ENCODE results near the gene PRRT3. TPM values are rescaled to one million over a fixed set of nuclear protein-coding genes. Genes with fewer than 3 reads are reported as not detected.

PRRT3 gene
- polyA plus RNA-seq, 1 of the 3 experiments (the other 2 are of a cell fraction), result 5.5 TPM

DNA sequence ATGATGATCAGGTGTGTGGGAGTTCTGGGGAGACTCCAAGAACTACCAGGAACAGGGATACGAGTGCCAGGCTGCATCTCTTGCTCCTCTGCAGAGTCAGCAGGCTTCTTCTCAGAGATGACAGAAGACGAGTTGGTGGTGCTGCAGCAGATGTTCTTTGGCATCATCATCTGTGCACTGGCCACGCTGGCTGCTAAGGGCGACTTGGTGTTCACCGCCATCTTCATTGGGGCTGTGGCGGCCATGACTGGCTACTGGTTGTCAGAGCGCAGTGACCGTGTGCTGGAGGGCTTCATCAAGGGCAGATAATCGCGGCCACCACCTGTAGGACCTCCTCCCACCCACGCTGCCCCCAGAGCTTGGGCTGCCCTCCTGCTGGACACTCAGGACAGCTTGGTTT is 7.9 kb downstream of the PRRT3 start:
- no peak overlapping the region for H2AFZ ChIP-seq (ENCODE audit: low read depth)
- no peak overlapping the region for H3K27ac ChIP-seq (ENCODE audit: low read depth in 2 of 2, low read length in 1 of 2)
- TF ChIP-seq, protein P1, sequence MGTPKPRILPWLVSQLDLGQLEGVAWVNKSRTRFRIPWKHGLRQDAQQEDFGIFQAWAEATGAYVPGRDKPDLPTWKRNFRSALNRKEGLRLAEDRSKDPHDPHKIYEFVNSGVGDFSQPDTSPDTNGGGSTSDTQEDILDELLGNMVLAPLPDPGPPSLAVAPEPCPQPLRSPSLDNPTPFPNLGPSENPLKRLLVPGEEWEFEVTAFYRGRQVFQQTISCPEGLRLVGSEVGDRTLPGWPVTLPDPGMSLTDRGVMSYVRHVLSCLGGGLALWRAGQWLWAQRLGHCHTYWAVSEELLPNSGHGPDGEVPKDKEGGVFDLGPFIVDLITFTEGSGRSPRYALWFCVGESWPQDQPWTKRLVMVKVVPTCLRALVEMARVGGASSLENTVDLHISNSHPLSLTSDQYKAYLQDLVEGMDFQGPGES (IDR thresholded peaks at IDR 0.05; ENCODE audit: low read depth, low read length), result no peak
- TF ChIP-seq NFIC (IDR thresholded peaks at IDR 0.05; ENCODE audit: borderline replicate concordance) (no peak), CHD2 (IDR thresholded peaks at IDR 0.05; ENCODE audit: low read length, partially characterized antibody) (no peak), POLR2AphosphoS5 (IDR thresholded peaks at IDR 0.05; ENCODE audit: low read depth, low read length) (no peak), JUND (IDR thresholded peaks at IDR 0.05) (no peak), FOXM1 (IDR thresholded peaks at IDR 0.05; ENCODE audit: low read depth) (no peak), EZH2phosphoT487 (IDR thresholded peaks at IDR 0.05; ENCODE audit: borderline replicate concordance, low read depth) (no peak), FOSL2 (IDR thresholded peaks at IDR 0.05; ENCODE audit: borderline replicate concordance, low read depth) (no peak), GATA2 (CRISPR knock-in tag; IDR thresholded peaks at IDR 0.05) (no peak), NRF1 (IDR thresholded peaks at IDR 0.05; ENCODE audit: low read depth, low read length) (no peak), RCOR1 (IDR thresholded peaks at IDR 0.05; ENCODE audit: low read length) (no peak), SIN3A (IDR thresholded peaks at IDR 0.05; ENCODE audit: borderline replicate concordance, low read depth, low read length) (no peak)
- TF ChIP-seq, protein P2, sequence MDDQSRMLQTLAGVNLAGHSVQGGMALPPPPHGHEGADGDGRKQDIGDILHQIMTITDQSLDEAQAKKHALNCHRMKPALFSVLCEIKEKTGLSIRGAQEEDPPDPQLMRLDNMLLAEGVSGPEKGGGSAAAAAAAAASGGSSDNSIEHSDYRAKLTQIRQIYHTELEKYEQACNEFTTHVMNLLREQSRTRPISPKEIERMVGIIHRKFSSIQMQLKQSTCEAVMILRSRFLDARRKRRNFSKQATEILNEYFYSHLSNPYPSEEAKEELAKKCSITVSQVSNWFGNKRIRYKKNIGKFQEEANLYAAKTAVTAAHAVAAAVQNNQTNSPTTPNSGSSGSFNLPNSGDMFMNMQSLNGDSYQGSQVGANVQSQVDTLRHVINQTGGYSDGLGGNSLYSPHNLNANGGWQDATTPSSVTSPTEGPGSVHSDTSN (IDR thresholded peaks at IDR 0.05), result no peak
- TF ChIP-seq, protein P3, sequence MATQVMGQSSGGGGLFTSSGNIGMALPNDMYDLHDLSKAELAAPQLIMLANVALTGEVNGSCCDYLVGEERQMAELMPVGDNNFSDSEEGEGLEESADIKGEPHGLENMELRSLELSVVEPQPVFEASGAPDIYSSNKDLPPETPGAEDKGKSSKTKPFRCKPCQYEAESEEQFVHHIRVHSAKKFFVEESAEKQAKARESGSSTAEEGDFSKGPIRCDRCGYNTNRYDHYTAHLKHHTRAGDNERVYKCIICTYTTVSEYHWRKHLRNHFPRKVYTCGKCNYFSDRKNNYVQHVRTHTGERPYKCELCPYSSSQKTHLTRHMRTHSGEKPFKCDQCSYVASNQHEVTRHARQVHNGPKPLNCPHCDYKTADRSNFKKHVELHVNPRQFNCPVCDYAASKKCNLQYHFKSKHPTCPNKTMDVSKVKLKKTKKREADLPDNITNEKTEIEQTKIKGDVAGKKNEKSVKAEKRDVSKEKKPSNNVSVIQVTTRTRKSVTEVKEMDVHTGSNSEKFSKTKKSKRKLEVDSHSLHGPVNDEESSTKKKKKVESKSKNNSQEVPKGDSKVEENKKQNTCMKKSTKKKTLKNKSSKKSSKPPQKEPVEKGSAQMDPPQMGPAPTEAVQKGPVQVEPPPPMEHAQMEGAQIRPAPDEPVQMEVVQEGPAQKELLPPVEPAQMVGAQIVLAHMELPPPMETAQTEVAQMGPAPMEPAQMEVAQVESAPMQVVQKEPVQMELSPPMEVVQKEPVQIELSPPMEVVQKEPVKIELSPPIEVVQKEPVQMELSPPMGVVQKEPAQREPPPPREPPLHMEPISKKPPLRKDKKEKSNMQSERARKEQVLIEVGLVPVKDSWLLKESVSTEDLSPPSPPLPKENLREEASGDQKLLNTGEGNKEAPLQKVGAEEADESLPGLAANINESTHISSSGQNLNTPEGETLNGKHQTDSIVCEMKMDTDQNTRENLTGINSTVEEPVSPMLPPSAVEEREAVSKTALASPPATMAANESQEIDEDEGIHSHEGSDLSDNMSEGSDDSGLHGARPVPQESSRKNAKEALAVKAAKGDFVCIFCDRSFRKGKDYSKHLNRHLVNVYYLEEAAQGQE (IDR thresholded peaks at IDR 0.05; ENCODE audit: low read depth, low read length), result no peak
- TF ChIP-seq, protein P4, sequence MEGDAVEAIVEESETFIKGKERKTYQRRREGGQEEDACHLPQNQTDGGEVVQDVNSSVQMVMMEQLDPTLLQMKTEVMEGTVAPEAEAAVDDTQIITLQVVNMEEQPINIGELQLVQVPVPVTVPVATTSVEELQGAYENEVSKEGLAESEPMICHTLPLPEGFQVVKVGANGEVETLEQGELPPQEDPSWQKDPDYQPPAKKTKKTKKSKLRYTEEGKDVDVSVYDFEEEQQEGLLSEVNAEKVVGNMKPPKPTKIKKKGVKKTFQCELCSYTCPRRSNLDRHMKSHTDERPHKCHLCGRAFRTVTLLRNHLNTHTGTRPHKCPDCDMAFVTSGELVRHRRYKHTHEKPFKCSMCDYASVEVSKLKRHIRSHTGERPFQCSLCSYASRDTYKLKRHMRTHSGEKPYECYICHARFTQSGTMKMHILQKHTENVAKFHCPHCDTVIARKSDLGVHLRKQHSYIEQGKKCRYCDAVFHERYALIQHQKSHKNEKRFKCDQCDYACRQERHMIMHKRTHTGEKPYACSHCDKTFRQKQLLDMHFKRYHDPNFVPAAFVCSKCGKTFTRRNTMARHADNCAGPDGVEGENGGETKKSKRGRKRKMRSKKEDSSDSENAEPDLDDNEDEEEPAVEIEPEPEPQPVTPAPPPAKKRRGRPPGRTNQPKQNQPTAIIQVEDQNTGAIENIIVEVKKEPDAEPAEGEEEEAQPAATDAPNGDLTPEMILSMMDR (IDR thresholded peaks at IDR 0.05), result no peak
- TF ChIP-seq, protein P5, sequence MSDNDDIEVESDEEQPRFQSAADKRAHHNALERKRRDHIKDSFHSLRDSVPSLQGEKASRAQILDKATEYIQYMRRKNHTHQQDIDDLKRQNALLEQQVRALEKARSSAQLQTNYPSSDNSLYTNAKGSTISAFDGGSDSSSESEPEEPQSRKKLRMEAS (IDR thresholded peaks at IDR 0.05; ENCODE audit: low read depth), result no peak
- ChIA-PET CTCF (interaction anchor here (3.8 kb wide), 1 partner anchor 11 kb away, joined by 21 read pairs; the partner anchor contains the start of gene CRELD1), POLR2A (interaction anchor here (0.8 to 6.8 kb wide), 2 partner anchors 10 to 452 kb away, joined by 3 to 58 read pairs; partner anchors contain the start of gene CRELD1)
- no peak overlapping the region for H3K9ac ChIP-seq
- 93% methylated on average over 5 of the region's 11 CpGs for WGBS (ENCODE audit: low lambda C conversion rate)
- H3K4me1 ChIP-seq (ENCODE audit: control insufficient read depth in 1 of 2, insufficient read depth in 2 of 2, low read depth in 1 of 2, low read length in 1 of 2), result peaks cover 0 to 5% of the 10 kb centered on the region in 2 experiments; a peak in 1 of 4 replicates
- H3K9me2 ChIP-seq, result no peaks in the 10 kb centered on the region
- peaks cover 0 to 18% of the 10 kb centered on the region in 2 experiments for H3K36me3 ChIP-seq (replicated peaks in 1 of 2; ENCODE audit: control insufficient read depth in 1 of 2, insufficient read depth in 2 of 2, low read length in 1 of 2)
- H3K4me3 ChIP-seq (ENCODE audit: low read depth in 2 of 2, low read length in 1 of 2), result no peak overlapping the region
- no peak overlapping the region for H3K4me2 ChIP-seq
- no peaks in the 10 kb centered on the region for H4K20me1 ChIP-seq (ENCODE audit: insufficient read depth)
- no peaks in the 10 kb centered on the region for H3K9me3 ChIP-seq
- DNase-seq, result no peak
- no peaks in the 10 kb centered on the region for H3K79me2 ChIP-seq (ENCODE audit: insufficient read depth)
- peaks cover 4% of the 10 kb centered on the region for H3F3A ChIP-seq (replicated peaks; ENCODE audit: insufficient read depth)
- no peaks in the 10 kb centered on the region for H3K27me3 ChIP-seq (ENCODE audit: insufficient read depth)

Data from SK-N-SH (cell line).